Large intestine (tissue), 3 donors: ENCODE results near the gene TSPAN8. TPM values are rescaled to one million over a fixed set of nuclear protein-coding genes. Genes with fewer than 3 reads are reported as not detected.
A peak's percentile ranks its signal among the peaks of the same experiment; 100 is the strongest.

Source experiments
- DNase-seq, 2 donors: peaks; one replicate each; pipeline versions ENCODE4 v3.0.0 to v3.0.0-alpha.2; 2013
- H3K27ac ChIP-seq: one replicate; pipeline ENCODE4 v1.5.1; 2013; ENCODE audit warnings: low read length
- H3K27me3 ChIP-seq: 2 replicates; pipeline ENCODE4 v1.6.1; 2013; ENCODE audit warnings: low read length; ENCODE audit not compliant: control insufficient read depth, insufficient read depth
- H3K36me3 ChIP-seq: 2 replicates; pipeline ENCODE4 v1.6.1; 2013; ENCODE audit warnings: low read length; ENCODE audit not compliant: control insufficient read depth, insufficient read depth
- H3K4me1 ChIP-seq: one replicate; pipeline ENCODE4 v1.6.1; 2013; ENCODE audit warnings: low read length; ENCODE audit not compliant: control insufficient read depth, insufficient read depth
- H3K4me3 ChIP-seq: one replicate; pipeline ENCODE4 v1.5.1; 2013; ENCODE audit warnings: low read length
- H3K9me3 ChIP-seq: one replicate; pipeline ENCODE4 v1.6.1; 2013; ENCODE audit warnings: mild to moderate bottlenecking, low read depth, low read length, moderate library complexity; ENCODE audit not compliant: control insufficient read depth
- WGBS: methylation state at CpG from one replicate; pipeline ENCODE4 v1.1.5; 2013; ENCODE audit warnings: low lambda C conversion rate; ENCODE audit not compliant: insufficient coverage; 5-methylcytosine and 5-hydroxymethylcytosine counted together
- polyA plus RNA-seq: library from polyadenylated mRNA; unstranded; fragments of 120-200 nt; gene quantifications from one replicate; pipeline ENCODE4 v1.2.1, GENCODE V29; 2013

The TSPAN8 gene
- polyA plus RNA-seq, 1 donor = 595 TPM

- Histone ChIP-seq H3K36me3 (no peaks in the 10 kb centered on the region), H3K4me1 (peaks cover 3% of the 10 kb centered on the region), H3K27me3 (no peaks in the 10 kb centered on the region), H3K9me3 (peaks cover 9% of the 10 kb centered on the region), H3K4me3 (no peak overlapping the region), H3K27ac (no peak overlapping the region)
- no peak for DNase-seq
- 73% methylated on average over 2 of the region's 4 CpGs for WGBS
Observed at GRCh38 chr12:71190822-71191221, 33.0 kb upstream of the TSPAN8 start.

GRCh38 chr12:71187379-71187778 is 29.6 kb upstream of the TSPAN8 start:
- H3K27ac ChIP-seq = no peak overlapping the region
- peaks cover 7% of the 10 kb centered on the region for H3K9me3 ChIP-seq
- peak in 1 of 2 donors; percentile 33 for DNase-seq
- WGBS = no CpG with 5 or more reads among the region's 3 CpGs
- no peaks in the 10 kb centered on the region for H3K4me1 ChIP-seq
- no peaks in the 10 kb centered on the region for H3K27me3 ChIP-seq
- H3K36me3 ChIP-seq = no peaks in the 10 kb centered on the region
- H3K4me3 ChIP-seq = no peak overlapping the region

GRCh38 chr12:71186571-71187288 is 28.9 kb upstream of the TSPAN8 start:
- H3K4me3 ChIP-seq = no peak overlapping the region
- H3K27ac ChIP-seq = no peak overlapping the region
- DNase-seq = no peak
- H3K4me1 ChIP-seq = no peaks in the 10 kb centered on the region
- H3K27me3 ChIP-seq = no peaks in the 10 kb centered on the region
- WGBS = no CpG with 5 or more reads among the region's 5 CpGs
- peaks cover 7% of the 10 kb centered on the region for H3K9me3 ChIP-seq
- H3K36me3 ChIP-seq = no peaks in the 10 kb centered on the region

GRCh38 chr12:71183846-71184245 is 26.0 kb upstream of the TSPAN8 start:
- DNase-seq = no peak
- Histone ChIP-seq H3K27ac (no peak overlapping the region), H3K4me3 (no peak overlapping the region), H3K9me3 (peaks cover 7% of the 10 kb centered on the region), H3K27me3 (no peaks in the 10 kb centered on the region), H3K4me1 (no peaks in the 10 kb centered on the region), H3K36me3 (no peaks in the 10 kb centered on the region)

GRCh38 chr12:71183018-71183417 is 25.2 kb upstream of the TSPAN8 start:
- Histone ChIP-seq H3K36me3 (no peaks in the 10 kb centered on the region), H3K4me1 (no peaks in the 10 kb centered on the region), H3K4me3 (no peak overlapping the region), H3K27me3 (no peaks in the 10 kb centered on the region), H3K9me3 (peaks cover 5% of the 10 kb centered on the region), H3K27ac (peak overlapping the region; percentile 35)
- 44% methylated on average over 1 of the region's 1 CpG for WGBS
- peak in 1 of 2 donors; percentile 57 for DNase-seq

- H3K4me1 ChIP-seq = no peaks in the 10 kb centered on the region
- DNase-seq = no peak
- H3K9me3 ChIP-seq = no peaks in the 10 kb centered on the region
- no peak overlapping the region for H3K4me3 ChIP-seq
- no peaks in the 10 kb centered on the region for H3K27me3 ChIP-seq
- no peaks in the 10 kb centered on the region for H3K36me3 ChIP-seq
- H3K27ac ChIP-seq = no peak overlapping the region
Observed at GRCh38 chr12:71178162-71178561, 20.4 kb upstream of the TSPAN8 start.

- H3K9me3 ChIP-seq = no peaks in the 10 kb centered on the region
- H3K4me1 ChIP-seq = no peaks in the 10 kb centered on the region
- H3K4me3 ChIP-seq = no peak overlapping the region
- no peak overlapping the region for H3K27ac ChIP-seq
- no peaks in the 10 kb centered on the region for H3K27me3 ChIP-seq
- DNase-seq = no peak
- H3K36me3 ChIP-seq = no peaks in the 10 kb centered on the region
Observed at GRCh38 chr12:71174825-71175224, 17.0 kb upstream of the TSPAN8 start.

- H3K9me3 ChIP-seq = no peaks in the 10 kb centered on the region
- no peak for DNase-seq
- H3K4me3 ChIP-seq = no peak overlapping the region
- no peak overlapping the region for H3K27ac ChIP-seq
- no peaks in the 10 kb centered on the region for H3K27me3 ChIP-seq
- H3K36me3 ChIP-seq = no peaks in the 10 kb centered on the region
- no peaks in the 10 kb centered on the region for H3K4me1 ChIP-seq
- WGBS = no CpG with 5 or more reads among the region's 1 CpG
Observed at GRCh38 chr12:71174146-71174545, 16.3 kb upstream of the TSPAN8 start.

GRCh38 chr12:71170456-71170855 is 12.7 kb upstream of the TSPAN8 start:
- peaks cover 7% of the 10 kb centered on the region for H3K9me3 ChIP-seq
- H3K27ac ChIP-seq = no peak overlapping the region
- no CpG with 5 or more reads among the region's 1 CpG for WGBS
- H3K4me1 ChIP-seq = peaks cover 8% of the 10 kb centered on the region
- H3K36me3 ChIP-seq = no peaks in the 10 kb centered on the region
- H3K4me3 ChIP-seq = no peak overlapping the region
- no peak for DNase-seq
- no peaks in the 10 kb centered on the region for H3K27me3 ChIP-seq

GRCh38 chr12:71169286-71169685 is 11.5 kb upstream of the TSPAN8 start:
- Histone ChIP-seq H3K27me3 (no peaks in the 10 kb centered on the region), H3K27ac (no peak overlapping the region), H3K36me3 (no peaks in the 10 kb centered on the region), H3K4me1 (peaks cover 17% of the 10 kb centered on the region), H3K9me3 (peaks cover 7% of the 10 kb centered on the region), H3K4me3 (no peak overlapping the region)
- peak in 1 of 2 donors; percentile 47 for DNase-seq

GRCh38 chr12:71166862-71167496 is 9.2 kb upstream of the TSPAN8 start:
- H3K9me3 ChIP-seq = peaks cover 7% of the 10 kb centered on the region
- H3K4me3 ChIP-seq = no peak overlapping the region
- H3K4me1 ChIP-seq = peaks cover 38% of the 10 kb centered on the region
- H3K36me3 ChIP-seq = no peaks in the 10 kb centered on the region
- H3K27ac ChIP-seq = peak overlapping the region; percentile 70
- no peaks in the 10 kb centered on the region for H3K27me3 ChIP-seq
- 10% methylated on average over 2 of the region's 4 CpGs for WGBS
- peak in 1 of 2 donors; percentile 62 for DNase-seq
